ENCODE data around the gene RBM4.

- TF ChIP-seq CTCF (conservative IDR thresholded peaks at IDR 0.05; ENCODE audit: low read depth, low read length) (no peak), EZH2 (IDR thresholded peaks at IDR 0.05; ENCODE audit: borderline replicate concordance, low read depth, low read length, poor library complexity, severe bottlenecking) (no peak)
Measured at GRCh38 chr11:66625752-66626149, 12.8 kb upstream of the RBM4 start.
